Tongue (tissue), 2 donors: ENCODE results near the gene CADM1. TPM values are rescaled to one million over a fixed set of nuclear protein-coding genes. Genes with fewer than 3 reads are reported as not detected.

Source experiments
- DNase-seq: peaks from one replicate; pipeline ENCODE4 v3.0.0-alpha.2; 2015
- total RNA-seq: library from RNA; depleted of rRNA; stranded (reverse); fragments of >200 nt; gene quantifications from one replicate; pipeline ENCODE4 v1.2.3, GENCODE V29; 2014

The CADM1 gene
- total RNA-seq, 1 donor from 2014 or later, result 53.1 TPM

DNA sequence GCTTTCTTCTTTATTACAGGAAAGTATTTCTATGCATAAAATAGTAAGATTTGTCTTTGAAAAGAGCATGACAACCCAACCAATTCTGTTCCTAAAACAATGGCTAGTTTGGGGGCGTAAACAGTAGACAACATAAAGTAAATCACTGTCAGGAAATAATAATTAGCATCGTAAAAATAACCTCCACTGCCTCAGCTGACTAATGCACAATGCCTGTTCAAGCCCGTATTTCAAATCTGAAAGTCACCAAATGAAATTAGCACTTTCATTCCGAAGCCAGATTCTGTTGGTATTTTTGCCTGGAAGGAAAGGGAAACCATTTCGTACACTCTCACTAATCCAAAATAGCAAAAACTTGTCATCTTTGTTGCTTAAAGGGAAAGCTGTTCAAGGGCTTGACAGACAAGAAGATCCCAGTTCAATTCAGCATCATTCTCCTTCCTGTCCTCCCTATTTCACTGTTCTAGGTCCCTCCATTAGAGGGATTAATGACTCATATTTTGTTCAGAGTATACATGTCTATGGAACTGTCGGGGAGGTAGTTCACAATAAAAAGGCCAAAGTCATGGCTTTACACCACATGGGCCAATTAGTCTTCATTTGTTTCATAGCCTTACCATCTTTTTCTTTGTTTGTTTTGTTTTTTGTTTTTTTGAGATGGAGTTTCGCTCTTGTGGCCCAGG, 154.7 kb downstream of the CADM1 start:
- DNase-seq, result no peak

DNA sequence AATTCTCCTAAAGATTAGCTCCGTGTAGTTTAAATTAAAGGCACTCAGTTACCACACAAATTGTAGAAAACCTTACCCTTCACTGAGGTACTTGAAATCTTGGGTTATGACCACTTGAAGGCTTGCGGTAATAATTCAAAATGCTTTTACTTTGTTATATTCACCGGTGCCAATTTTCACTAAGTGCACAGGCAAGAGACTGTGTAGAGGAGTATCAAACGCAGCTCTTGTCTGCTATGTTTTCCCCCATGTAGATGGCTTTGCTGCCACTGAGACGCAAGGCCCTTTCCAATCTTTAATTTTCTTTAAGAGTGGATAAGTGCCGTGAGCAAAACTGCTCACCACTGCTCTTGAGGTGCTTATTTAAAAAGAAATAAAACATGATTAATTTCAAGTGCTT, 155.8 kb downstream of the CADM1 start:
- no peak for DNase-seq

DNA sequence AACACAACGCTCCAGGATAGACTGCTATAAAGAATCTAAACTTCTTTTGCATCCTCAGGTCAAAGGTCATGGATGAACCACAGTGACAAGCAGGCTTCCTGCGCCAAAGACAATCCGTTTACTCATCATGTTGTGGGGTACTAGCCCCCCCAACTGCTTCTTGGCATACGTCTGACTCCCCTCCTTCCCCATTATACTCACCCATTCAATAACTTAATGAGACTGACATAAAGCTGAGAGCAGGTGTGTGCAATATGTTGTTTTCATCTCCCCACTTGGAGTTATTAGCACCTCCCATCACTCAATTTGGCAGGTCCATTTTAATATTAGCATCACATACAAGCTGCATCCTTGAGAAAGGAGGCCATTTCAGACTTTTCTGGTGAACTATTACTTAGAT, 157.1 kb downstream of the CADM1 start:
- no peak for DNase-seq

DNA sequence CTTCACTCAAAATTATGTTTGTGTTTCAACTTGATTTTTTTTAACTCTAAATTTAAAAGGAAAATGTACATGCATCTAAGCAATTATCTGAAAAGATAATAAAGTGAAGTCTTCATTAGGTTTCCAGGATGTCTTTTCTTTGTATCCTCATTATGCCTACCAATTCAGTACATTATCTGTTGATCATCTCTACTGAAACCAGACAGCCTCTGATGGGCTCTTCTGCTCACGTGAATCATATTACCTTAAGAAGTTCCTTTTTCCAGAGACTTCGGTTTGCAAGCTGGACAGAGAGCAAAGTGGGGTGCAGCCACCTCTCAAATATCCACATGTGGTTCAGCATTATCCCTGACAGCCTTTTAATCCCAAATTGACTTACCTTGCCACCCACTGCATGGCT, 158.4 kb downstream of the CADM1 start:
- no peak for DNase-seq

DNA sequence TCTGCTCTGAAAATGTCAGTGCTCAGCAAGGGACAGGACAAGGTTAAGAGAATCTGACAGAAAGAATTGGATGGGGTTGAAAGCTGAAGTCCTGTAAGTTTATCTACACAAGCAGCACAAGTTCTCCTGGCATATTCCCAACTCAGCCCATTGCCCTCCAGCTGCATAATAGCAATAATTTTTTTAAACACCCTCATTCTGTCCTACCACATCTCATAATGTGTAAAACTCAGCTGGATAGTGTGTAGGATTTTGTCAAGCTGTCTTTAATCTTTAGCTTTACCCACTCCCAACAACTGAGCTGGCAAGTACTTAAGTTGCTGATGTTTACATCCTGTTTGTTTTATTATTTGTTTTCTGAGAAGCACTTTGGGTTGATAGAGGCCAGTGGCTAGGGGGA, 158.9 kb downstream of the CADM1 start:
- peak; percentile 40 for DNase-seq

DNA sequence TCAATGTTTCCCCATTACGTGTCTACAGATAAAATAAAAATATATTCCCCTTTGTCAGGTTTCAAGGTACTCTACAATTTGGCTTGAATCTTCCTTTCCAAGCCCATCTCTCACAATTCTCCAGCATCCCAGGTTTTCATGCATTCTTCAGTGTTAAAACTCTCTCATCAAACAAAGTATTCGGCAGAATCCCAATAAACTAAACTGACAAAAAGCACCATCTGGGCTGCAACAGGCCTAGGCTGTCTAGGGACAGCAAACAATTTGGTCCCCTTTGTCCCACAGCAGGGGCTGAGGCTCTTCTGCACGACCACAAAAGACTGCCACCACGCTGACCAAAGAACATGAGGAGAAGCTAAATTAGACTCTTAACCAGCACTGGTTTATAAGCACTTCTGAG, 159.4 kb downstream of the CADM1 start:
- no peak for DNase-seq

DNA sequence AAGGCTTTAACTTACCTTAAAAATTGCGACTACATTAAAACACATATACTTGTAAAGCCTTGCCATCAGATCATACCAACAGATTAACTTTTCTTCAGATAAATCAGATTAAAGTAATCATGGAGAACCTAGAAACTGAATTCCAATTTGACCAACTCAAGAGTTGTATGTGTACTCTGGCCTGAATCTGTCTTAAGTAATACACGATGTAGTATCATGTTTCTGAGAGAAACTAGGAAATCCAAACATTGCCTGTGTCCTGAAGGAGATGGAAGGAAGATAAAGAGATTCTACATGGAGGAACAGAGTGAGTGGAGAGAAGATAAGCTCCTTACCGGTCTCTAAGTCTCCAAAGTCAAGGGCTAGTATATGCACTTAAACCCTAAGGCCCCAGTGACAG, 162.1 kb downstream of the CADM1 start:
- no peak for DNase-seq

DNA sequence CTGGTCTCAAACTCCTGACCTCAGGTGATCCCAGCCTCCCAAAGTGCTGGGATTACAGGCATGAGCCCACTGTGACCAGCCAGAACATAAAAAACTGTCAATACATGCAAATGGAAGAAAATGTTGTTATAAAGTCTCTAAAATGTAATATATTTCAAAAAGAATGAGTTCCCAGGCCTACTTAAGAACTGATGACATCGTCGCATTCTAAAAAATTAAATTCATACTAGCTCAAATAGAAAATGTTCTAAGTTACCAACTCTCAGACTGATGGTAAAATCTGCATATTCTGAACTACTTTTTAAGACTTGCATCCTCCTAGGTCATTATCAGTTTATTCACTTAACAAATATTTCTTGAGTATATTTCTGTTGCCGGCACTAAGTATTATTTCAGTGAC, 163.3 kb downstream of the CADM1 start:
- DNase-seq, result no peak

DNA sequence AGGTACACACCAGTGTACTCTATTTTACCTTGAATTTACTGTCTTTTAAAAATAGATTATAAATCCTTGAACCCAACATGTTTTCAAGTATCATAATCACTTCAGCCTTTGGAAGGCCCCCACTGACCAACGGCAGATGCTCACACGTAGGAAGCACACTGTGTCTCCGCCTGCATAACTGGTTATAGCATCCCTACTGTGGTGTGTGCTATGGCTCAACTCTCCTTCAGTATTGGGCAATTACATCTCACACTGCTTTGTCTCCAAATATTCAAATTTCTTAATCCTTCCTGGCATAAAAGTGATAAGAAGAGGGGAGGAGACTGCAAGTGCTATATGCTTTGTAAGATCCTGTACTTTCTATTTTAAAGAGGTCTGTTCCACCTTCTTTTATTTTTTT, 165.7 kb downstream of the CADM1 start:
- DNase-seq, result no peak

DNA sequence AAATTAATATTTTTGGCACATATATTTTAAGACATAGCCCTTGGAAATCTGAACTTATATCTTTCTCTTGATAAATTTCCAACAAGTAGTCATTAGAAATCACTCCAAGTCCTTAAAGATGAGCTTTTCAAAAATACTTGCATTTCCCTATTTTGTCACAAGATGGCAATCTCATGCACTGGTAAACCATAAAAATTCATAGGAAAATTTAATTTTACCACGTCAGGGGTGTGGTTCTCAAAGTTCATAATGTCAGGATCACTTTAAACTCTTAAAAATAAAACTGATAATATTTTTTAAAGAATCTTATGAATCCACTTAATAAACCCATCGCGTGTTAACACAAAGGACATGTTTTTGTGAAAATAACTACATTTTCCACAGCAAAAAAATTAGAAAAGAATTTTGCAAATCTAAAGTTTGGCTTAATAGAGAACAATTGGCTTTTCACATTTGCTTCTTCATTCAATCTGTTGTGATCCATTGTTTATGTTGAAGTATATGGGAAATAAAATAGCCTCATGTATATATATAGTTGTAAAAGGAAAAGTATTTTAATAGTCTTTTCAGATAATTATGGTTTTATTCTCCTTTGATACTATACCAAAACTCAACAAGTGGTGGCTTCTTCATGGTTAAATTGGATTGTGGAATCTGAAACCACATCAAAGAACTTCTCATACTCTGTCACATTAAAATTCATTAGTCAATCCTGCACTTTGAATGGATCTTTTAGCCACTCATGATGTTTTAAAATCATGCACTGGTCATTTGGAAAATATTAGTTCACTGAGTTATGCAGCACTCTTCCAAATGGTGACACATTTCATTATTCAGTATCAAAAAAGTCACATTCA, 169.1 kb downstream of the CADM1 start:
- peak; percentile 67 for DNase-seq

DNA sequence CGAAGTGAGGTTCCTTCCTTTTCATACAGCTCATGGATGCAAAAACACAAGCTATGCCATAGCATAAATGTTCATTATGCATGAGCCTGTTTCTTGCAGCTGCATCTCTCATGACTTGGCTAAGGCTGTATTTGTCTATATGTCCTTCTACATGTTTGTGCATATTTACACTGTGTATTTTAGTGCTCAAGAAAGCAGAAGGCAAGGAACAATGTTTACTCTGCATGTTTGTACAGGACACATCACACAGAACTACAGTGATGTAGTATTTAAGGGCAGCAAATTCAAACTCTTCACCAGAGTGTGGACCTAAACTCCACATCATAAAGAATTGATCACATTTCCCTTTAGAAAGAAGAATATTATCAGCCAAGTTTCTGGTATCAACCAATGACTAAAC, 170.3 kb downstream of the CADM1 start:
- no peak for DNase-seq

DNA sequence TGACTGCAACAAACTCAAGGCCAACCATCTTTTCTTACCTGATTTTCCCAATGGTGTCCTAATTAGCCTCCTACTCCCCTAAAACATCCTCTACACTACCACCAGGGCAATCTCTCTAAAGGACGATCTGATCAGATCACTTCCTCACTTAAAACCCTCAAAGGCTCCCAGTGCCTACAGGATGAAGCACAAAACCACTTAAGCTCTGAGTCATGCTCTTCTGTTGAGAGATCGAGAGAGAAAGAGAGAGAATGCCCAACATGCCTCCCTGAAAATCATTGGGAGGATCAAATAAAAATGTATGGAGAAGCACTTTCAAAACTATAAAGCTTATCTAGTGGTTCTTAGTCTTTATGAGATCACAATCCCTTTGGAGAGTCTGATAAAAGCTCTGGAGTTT, 171.1 kb downstream of the CADM1 start:
- no peak for DNase-seq

DNA sequence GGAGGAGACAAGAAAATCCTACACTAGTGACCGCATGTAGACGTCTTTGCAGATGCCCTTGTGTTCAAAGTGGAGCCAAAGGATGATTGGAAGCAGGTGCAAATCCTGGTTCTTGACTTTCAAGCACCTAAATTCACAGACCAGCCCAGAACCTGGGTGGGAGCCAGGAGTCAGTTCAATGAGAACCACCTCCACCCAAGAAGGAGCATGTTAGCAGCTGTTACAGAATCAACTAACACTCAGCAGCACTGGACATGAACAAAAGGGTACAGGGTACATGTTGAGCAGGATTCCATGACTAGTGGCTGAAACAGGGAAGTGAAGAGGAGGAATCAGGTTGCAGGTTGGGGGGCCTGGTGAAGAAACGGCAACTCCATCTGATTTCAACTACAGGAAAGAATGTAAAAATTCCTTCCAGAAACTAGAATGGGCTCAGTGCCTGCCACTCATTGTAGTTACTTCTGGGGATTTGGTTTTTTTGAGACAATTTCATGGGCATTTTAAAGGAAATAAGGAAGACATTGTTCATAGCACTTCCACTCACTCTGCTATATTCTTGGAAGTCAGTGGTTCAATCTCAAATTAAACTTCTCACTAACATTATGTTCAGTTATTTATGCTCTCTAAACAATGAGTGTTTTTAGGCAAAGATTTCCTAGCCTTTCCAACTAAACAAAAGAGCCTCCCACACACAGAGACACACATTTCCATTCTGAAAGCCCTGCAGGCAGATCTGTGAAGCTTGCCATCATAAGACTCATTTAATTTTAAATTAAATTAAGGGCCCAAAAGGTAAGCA, 173.3 kb downstream of the CADM1 start:
- peak; percentile 71 for DNase-seq

DNA sequence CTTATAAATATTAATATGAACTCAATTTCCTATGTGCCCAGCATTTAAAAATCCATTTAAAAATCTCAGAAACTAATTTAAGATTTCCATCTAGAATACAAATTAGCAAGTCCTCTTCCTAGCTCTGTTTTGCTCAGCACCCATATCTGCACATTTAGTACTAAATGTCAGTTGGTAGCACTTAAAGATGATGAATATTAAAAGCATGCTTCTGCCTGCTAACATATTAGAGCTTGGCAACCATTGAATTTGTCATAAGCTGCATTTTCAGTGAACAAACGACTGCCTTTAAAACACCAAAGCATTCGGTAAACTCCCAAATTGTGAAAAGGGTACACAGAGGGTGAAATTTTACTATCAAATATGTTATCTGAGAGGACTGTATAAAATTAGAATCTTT, 177.7 kb downstream of the CADM1 start:
- DNase-seq, result no peak

DNA sequence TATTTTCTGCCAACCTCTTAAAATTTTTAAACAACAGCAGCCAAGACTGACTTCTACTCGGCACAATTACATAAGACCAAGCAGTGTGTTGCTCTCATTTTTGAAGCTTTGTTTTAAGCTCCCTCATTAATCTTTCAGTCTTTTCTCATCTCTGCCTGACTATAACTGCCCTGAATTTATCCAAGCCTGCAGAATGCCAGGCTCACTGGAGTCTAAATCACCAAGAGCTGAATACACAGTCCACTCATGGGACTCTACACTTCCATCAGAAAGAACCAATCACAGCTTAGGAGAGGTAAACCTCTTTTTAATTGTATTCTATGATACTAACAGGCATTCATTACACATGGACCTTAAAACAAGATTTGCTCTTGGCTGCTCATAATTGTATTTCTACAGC, 178.7 kb downstream of the CADM1 start:
- DNase-seq, result no peak

DNA sequence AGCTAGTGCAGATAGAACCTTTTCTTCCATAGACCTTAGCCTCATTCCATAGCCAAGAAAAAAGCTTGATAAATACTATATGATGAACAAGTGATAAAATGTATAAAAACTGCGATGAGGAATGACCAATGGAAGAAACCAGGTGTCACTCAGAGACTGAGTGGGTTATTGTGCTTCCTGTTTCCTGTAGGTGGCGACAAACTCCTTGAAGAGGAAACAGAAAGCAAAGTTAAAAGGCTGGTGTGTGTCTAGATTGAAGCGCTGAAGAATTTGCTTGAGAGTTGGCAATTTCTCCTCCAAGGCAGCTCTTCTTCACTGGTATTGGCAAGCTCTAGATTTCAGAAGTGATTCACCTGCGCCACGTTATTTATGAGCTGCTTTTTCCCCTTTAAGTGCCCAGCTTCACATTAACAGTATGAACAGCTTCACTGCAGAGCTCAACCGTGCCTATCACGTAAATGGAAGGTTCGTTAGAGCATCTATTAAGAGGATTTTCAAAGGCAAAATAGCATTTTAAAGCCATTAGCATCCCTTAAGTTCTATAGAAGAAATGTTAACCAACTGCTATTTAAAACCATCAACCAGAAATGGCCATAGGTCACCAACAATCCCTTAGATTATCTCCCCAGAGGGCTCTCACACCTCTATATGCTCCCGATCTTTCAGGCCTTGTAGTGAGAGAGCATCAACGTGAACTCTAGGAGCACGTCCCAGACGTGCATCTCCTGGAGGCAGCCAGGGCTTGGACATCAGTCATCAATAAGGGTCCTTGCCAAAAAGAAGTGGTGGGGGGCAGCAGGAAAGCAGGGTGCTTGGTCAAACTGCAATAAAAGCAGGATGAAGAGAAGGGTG, 179.4 kb downstream of the CADM1 start:
- DNase-seq, result peak; percentile 84

DNA sequence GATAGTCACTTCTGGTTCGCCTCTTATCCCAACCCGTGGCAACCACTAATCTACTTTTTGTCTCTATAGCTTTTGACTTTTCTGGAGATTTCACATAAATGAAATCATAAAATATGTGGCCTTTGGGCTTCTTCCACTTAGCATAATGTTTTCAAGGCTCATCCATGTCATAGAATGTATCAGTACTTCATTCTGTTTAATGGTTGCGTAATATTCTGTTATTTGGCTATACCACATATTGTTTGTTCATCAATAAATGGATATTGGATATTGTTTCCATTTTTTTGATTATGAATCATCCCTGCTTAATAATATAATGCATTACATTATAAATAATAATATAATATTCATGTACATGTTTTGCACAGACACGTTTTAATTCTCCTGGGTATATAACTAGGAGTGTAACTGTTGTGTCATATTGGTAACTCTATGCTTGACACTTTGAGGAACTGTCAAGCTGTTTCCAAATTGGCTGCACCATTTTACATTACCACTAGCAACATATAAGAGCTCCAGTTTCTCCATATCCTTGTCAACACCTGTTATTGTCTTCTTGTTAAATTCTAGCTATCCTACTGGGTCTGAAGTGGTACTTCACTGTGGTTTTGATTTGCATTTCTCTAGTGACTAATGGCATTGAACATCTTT, 181.5 kb downstream of the CADM1 start:
- DNase-seq, result no peak

DNA sequence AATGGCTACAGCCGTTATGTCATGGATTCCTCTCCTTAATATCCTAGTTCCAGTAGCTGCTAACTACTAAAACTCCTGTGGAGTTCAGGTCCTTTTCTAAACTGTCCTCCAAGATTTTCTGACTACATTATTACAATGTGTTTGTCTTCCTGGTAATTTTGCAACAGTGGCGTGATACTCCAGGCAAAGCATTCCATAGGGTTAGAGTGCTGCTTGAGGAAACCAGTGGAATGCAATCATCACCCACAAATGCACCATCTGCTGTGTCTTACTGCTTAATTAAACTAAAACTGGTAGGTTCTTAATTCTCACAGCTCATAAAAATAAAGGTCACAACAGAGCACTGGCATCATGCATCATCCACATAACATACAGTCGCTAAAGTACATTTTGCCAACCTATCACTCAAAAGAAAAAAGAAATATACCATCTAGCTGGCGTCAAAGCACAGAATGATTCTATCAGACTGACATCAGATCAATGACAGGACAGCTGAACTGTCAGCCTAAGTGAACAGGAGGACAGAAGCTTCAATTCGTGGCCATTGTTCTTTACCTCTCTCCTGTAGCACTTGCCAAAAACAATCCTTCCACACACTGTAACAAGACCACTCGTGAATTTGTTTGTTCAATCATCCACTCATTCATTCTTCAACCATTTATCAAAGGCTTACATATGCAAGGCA, 182.5 kb downstream of the CADM1 start:
- DNase-seq, result no peak

DNA sequence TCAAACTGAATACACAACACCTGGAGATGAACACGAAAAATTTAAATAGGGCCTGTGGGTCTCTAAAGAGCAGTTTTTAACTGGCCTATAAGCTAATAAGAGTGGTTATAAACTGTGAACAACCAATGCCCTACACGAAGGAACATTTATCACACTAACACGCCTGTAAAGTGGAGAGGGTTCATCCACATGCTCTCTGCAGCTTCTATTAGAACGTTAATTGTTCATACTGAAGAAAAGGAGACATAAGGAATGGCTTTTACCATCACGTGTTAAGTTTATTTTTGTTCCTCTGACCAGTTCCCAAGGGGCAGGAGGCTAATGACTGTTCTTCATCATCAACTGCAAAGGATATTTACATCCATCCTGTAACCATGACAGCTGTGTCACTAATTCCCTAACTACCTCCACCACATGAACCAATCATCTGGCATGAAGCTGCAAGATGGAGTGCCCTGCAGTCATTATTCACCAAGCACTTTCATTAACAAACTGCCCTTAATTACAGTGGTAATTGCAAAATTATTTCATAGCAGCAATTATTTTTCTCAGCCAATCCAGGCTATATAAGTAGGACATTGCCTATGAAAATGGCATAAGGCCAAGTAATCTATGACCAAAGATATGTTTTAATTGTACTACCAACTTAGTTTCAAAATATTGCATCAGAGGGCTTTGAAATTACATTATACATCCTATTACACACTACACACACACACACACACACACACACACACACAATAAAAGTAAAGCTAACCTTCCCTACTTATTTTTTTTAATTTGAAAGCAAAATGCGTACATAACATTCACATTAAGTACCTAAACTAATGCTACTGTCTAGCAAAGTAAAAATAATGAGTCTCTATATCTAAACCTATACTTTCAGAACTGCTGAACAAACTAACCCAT, 186.7 kb downstream of the CADM1 start:
- DNase-seq, result peak; percentile 35

DNA sequence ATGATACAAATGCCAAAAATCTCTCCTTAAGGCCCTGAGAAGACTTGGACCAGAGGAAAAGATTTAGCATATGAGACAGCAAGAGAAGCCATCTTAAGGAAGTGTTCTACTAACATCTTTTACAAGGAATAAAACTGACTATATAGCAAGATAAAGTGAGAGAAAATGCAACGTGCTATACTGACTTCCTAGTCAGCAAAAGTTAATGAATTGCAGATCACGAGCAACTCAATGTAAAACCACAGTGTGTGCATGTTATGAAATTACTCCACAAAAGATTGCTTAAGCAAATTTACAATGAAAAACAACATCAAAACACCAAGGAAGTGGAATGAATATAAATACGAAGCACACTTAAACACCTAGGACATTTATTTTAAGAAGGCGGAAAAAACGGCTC, 187.5 kb downstream of the CADM1 start:
- DNase-seq, result no peak
